Right atrium auricular region (tissue), 2 donors: ENCODE measurements around the gene HSPA1B. TPM values are rescaled to one million over a fixed set of nuclear protein-coding genes. Genes with fewer than 3 reads are reported as not detected.

Experiments
- DNase-seq: peaks from one replicate; pipeline ENCODE4 v3.0.0-alpha.2; 2019; ENCODE audit warnings: low spot score
- H3K27ac ChIP-seq, 2 donors: fragments of 200-600 bp; sonication (generic); 1 replicate in 1 of 2; 2 replicates in 1 of 2; pipeline ENCODE4 v1.5.1; 2016 to 2019
- H3K27me3 ChIP-seq, 2 donors: fragments of 200-600 bp; sonication (generic); one replicate each; pipeline versions ENCODE4 v1.5.1 to v1.6.0; 2017 to 2019
- H3K36me3 ChIP-seq: fragments of 200-600 bp; sonication (generic); one replicate; pipeline ENCODE4 v1.5.1; 2016
- H3K4me1 ChIP-seq, 2 donors: fragments of 200-600 bp; sonication (generic); one replicate each; pipeline versions ENCODE4 v1.5.1 to v1.6.0; 2017 to 2019
- H3K4me3 ChIP-seq, 2 donors: fragments of 200-600 bp; sonication (generic); 1 replicate in 1 of 2; 2 replicates in 1 of 2; pipeline ENCODE4 v1.5.1; 2017 to 2019; ENCODE audit warnings: mild to moderate bottlenecking in 1 of 2, moderate library complexity in 1 of 2
- H3K9me3 ChIP-seq, 2 donors: fragments of 200-600 bp; sonication (generic); one replicate each; pipeline ENCODE4 v1.5.1; 2019
- total RNA-seq, 2 donors: library from RNA; depleted of rRNA; stranded (reverse); fragments of >200 nt; gene quantifications; one replicate each; pipeline ENCODE4 v1.1.0, GENCODE V29; 2016
- TF ChIP-seq, protein P1 (sequence below), 2 donors: fragments of 200-600 bp; sonication (generic); IDR thresholded peaks; one replicate each; pipeline ENCODE4 v1.5.1; 2019; ENCODE audit warnings: antibody characterized with exemption in 2 of 2

The HSPA1B gene
- total RNA-seq, 2 donors from 2014 or later, result 131 to 232 TPM

DNA sequence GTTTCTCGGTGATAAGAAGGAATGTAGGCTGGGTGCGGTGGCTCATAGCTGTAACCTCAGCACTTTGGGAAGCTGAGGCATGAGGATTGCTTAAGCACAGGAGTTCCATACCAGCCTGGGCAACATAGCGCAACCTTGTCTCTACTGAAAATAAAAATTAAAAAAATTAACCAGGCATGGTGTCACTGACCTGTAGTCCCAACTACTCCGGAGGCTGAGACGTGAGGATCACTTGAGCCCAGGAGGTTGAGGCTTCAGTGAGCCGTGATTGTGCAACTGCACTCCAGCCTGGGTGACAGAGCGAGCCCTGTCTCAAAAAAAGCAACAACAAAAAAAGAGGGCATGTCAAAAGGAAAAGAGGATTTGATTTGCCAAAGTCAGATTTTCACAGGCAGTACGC is 31.2 kb downstream of the HSPA1B start:
- no peak for DNase-seq
- no peaks in the 10 kb centered on the region for H3K9me3 ChIP-seq
- H3K4me1 ChIP-seq, result peaks cover 0 to 14% of the 10 kb centered on the region in 2 donors
- no peaks in the 10 kb centered on the region for H3K27me3 ChIP-seq
- TF ChIP-seq, protein P1, sequence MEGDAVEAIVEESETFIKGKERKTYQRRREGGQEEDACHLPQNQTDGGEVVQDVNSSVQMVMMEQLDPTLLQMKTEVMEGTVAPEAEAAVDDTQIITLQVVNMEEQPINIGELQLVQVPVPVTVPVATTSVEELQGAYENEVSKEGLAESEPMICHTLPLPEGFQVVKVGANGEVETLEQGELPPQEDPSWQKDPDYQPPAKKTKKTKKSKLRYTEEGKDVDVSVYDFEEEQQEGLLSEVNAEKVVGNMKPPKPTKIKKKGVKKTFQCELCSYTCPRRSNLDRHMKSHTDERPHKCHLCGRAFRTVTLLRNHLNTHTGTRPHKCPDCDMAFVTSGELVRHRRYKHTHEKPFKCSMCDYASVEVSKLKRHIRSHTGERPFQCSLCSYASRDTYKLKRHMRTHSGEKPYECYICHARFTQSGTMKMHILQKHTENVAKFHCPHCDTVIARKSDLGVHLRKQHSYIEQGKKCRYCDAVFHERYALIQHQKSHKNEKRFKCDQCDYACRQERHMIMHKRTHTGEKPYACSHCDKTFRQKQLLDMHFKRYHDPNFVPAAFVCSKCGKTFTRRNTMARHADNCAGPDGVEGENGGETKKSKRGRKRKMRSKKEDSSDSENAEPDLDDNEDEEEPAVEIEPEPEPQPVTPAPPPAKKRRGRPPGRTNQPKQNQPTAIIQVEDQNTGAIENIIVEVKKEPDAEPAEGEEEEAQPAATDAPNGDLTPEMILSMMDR (IDR thresholded peaks at IDR 0.05), result no peak
- peaks cover 40% of the 10 kb centered on the region for H3K36me3 ChIP-seq
- H3K27ac ChIP-seq, result no peak overlapping the region
- no peak overlapping the region for H3K4me3 ChIP-seq

DNA sequence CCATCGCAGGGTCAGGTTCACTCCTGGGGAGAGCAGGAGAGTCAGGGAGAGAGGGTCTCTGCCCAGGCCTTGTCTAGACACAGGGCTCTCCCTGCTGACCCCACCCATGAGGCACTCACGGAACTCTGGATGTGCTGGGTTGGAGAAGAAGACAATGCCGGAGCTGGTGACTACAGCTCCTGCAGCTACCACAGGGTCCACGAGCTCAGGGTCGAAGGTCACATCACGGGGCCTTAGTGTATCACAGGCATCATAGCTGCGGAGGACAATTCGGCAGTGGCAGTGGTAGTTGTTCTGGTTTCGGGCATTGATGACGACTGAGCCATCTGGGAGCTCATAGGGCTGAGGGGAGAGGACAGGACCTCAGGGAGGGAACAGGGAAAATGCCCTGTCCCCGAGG is 32.4 kb downstream of the HSPA1B start:
- no peak for DNase-seq
- Histone ChIP-seq H3K4me1 (peaks cover 0 to 21% of the 10 kb centered on the region in 2 donors), H3K9me3 (no peaks in the 10 kb centered on the region), H3K27me3 (no peaks in the 10 kb centered on the region), H3K27ac (no peak overlapping the region), H3K36me3 (peaks cover 40% of the 10 kb centered on the region), H3K4me3 (no peak overlapping the region)
- TF ChIP-seq, protein P1 (IDR thresholded peaks at IDR 0.05), result no peak

DNA sequence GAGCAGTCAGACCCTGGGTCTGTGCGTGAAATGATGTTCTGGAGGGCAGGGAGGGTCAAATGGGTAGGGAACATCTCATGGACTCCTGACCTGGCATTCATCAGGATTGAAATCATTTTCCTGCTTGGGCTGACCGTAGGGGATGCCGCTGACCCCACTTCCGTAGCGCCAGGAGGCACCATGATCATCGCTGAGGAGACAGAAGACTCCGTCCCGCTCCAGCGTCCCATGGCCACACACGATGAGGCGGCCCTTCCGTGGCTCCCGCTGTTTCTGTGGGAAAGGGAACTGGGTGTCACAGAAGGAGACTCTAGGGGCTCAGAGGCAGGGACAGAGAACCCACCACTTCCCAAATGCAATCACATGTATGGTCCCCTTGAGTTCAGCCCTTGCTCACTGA is 32.8 kb downstream of the HSPA1B start:
- no peaks in the 10 kb centered on the region for H3K9me3 ChIP-seq
- TF ChIP-seq, protein P1 (IDR thresholded peaks at IDR 0.05), result no peak
- no peak overlapping the region for H3K4me3 ChIP-seq
- H3K4me1 ChIP-seq, result peaks cover 0 to 21% of the 10 kb centered on the region in 2 donors
- H3K27ac ChIP-seq, result no peak overlapping the region
- no peak for DNase-seq
- H3K36me3 ChIP-seq, result peaks cover 40% of the 10 kb centered on the region
- no peaks in the 10 kb centered on the region for H3K27me3 ChIP-seq

DNA sequence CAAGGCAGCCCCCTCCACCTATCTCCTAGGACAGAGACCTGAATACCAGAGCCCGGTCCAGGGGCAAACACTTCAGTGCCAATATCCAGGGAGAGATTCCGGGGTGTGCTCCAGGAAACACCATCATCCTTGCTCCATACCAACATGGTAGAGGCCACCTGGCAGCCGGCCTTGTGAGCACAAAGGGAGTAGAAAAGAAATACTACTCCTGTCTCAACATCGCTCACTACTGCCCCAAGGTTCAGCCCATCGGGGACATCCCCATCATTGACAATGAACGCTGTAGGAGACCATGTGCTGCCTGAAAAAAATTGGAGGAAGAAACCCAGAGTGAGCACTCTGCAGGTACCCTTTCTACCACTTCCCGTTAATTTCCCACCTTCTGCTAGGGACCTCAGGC is 33.6 kb downstream of the HSPA1B start:
- H3K4me3 ChIP-seq, result no peak overlapping the region
- TF ChIP-seq, protein P1 (IDR thresholded peaks at IDR 0.05), result no peak
- H3K4me1 ChIP-seq, result peaks cover 0 to 21% of the 10 kb centered on the region in 2 donors
- H3K9me3 ChIP-seq, result no peaks in the 10 kb centered on the region
- H3K27ac ChIP-seq, result no peak overlapping the region
- no peak for DNase-seq
- peaks cover 40% of the 10 kb centered on the region for H3K36me3 ChIP-seq
- H3K27me3 ChIP-seq, result no peaks in the 10 kb centered on the region

DNA sequence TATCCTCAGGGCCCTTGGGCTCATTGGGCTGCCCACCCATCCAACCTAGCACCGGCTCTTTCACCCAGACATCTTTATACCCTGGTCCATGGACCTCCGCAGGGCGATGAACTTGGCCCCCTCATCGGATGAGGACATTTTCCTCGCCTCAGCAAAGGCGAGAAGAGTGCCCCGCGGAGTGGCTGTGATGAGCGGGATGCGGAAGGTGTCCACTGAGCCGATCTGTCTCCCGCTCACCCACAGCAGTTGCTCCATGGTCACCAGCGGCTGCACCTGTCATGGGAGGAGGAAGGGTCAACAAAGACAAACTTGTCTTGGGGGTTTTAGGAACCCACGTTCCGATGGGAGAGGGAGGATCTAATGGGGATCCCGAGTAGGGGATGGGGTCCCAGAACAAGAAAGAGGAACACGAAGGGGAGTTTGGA is 34.4 kb downstream of the HSPA1B start:
- H3K9me3 ChIP-seq, result no peaks in the 10 kb centered on the region
- peaks cover 36% of the 10 kb centered on the region for H3K36me3 ChIP-seq
- H3K27ac ChIP-seq, result peak overlapping the region; percentile 81 to 91
- peaks cover 0 to 21% of the 10 kb centered on the region in 2 donors for H3K4me1 ChIP-seq
- peak overlapping the region; percentile 73 to 78 for H3K4me3 ChIP-seq
- DNase-seq, result no peak
- TF ChIP-seq, protein P1 (IDR thresholded peaks at IDR 0.05), result no peak
- no peaks in the 10 kb centered on the region for H3K27me3 ChIP-seq
